ENCODE measurements around the gene ONECUT3.
"Not testable (repeated sequence)": the region's sequence is repeated elsewhere in the genome, so short reads cannot be mapped to it uniquely, and the experiment has no call there.

ONECUT3 gene

GRCh38 chr19:1794424-1795172 is 41.3 kb downstream of the ONECUT3 start:
- peak in 1 of 51 donors; percentile 23 for DNase-seq

GRCh38 chr19:1796395-1797142 is 43.3 kb downstream of the ONECUT3 start:
- no peak for DNase-seq

GRCh38 chr19:1797313-1797712 is 44.0 kb downstream of the ONECUT3 start:
- DNase-seq: not testable (repeated sequence)

- DNase-seq: no peak
These were observed 46.5 kb downstream of the ONECUT3 start for GRCh38 chr19:1799695-1800342.

GRCh38 chr19:1804858-1805257 is 51.6 kb downstream of the ONECUT3 start:
- no peak for DNase-seq

- no peak for DNase-seq
These were observed 52.3 kb downstream of the ONECUT3 start for GRCh38 chr19:1805401-1806183.

- DNase-seq: no peak
These were observed 53.1 kb downstream of the ONECUT3 start for GRCh38 chr19:1806184-1807029.

- no peak for DNase-seq
These were observed 53.9 kb downstream of the ONECUT3 start for GRCh38 chr19:1807030-1807694.

GRCh38 chr19:1807695-1808394 is 54.5 kb downstream of the ONECUT3 start:
- DNase-seq: no peak

- DNase-seq: no peak
These were observed 55.1 kb downstream of the ONECUT3 start for GRCh38 chr19:1808395-1808731.

GRCh38 chr19:1809678-1810077 is 56.4 kb downstream of the ONECUT3 start:
- DNase-seq: no peak

- DNase-seq: no peak
These were observed 57.3 kb downstream of the ONECUT3 start for GRCh38 chr19:1810439-1811160.

GRCh38 chr19:1811472-1811894 is 58.2 kb downstream of the ONECUT3 start:
- peak in 6 of 51 donors; percentile 5 to 17 (median 14) for DNase-seq

GRCh38 chr19:1811942-1812425 is 58.7 kb downstream of the ONECUT3 start, which contains the start of gene ATP8B3:
ATP8B3 (minus strand) TSS chr19:1812276; CDS start chr19:1811736, 540 bp downstream.
- peak in 6 of 51 donors; percentile 38 to 67 (median 60) for DNase-seq

GRCh38 chr19:1812426-1813191 is 59.3 kb downstream of the ONECUT3 start:
- peak in 46 of 51 donors; percentile 16 to 80 (median 60) for DNase-seq

- no peak for DNase-seq
These were observed 60.2 kb downstream of the ONECUT3 start for GRCh38 chr19:1813192-1814182.
